Raji (cell line): ENCODE measurements around the gene TMEM108.

Source experiments
- POLR2A ChIP-seq: IDR thresholded peaks from 2 replicates; pipeline ENCODE4 v1.6.1; 2011; ENCODE audit warnings: low read depth, low read length, control low read depth; ENCODE audit not compliant: insufficient read depth

The TMEM108 gene

GRCh38 chr3:133374708-133375402, 336.7 kb downstream of the TMEM108 start:
- TF ChIP-seq POLR2A = no peak

- no peak for TF ChIP-seq POLR2A
Measured at GRCh38 chr3:133375403-133375745, 337.2 kb downstream of the TMEM108 start.

- no peak for TF ChIP-seq POLR2A
Measured at GRCh38 chr3:133376810-133377209, 338.6 kb downstream of the TMEM108 start.

GRCh38 chr3:133377396-133377795, 339.2 kb downstream of the TMEM108 start:
- TF ChIP-seq POLR2A = no peak

- no peak for TF ChIP-seq POLR2A
Measured at GRCh38 chr3:133379926-133380325, 341.7 kb downstream of the TMEM108 start.

- TF ChIP-seq POLR2A = no peak
Measured at GRCh38 chr3:133380481-133381225, 342.5 kb downstream of the TMEM108 start.

- no peak for TF ChIP-seq POLR2A
Measured at GRCh38 chr3:133381346-133382109, 343.3 kb downstream of the TMEM108 start.

GRCh38 chr3:133383175-133383574, 345.0 kb downstream of the TMEM108 start:
- TF ChIP-seq POLR2A = no peak

- TF ChIP-seq POLR2A = no peak
Measured at GRCh38 chr3:133383741-133384140, 345.6 kb downstream of the TMEM108 start.

GRCh38 chr3:133384331-133385027, 346.3 kb downstream of the TMEM108 start:
- no peak for TF ChIP-seq POLR2A

- no peak for TF ChIP-seq POLR2A
Measured at GRCh38 chr3:133386876-133387275, 348.7 kb downstream of the TMEM108 start.

- no peak for TF ChIP-seq POLR2A
Measured at GRCh38 chr3:133387341-133387740, 349.1 kb downstream of the TMEM108 start.

GRCh38 chr3:133388696-133389395, 350.7 kb downstream of the TMEM108 start:
- no peak for TF ChIP-seq POLR2A

GRCh38 chr3:133390715-133391114, 352.5 kb downstream of the TMEM108 start:
- no peak for TF ChIP-seq POLR2A

GRCh38 chr3:133393204-133393603, 355.0 kb downstream of the TMEM108 start:
- no peak for TF ChIP-seq POLR2A
